Upper lobe of left lung (tissue), 4 donors: Measurements from ENCODE around the gene MAP2K7.
A peak's percentile ranks its signal among the peaks of the same experiment; 100 is the strongest.

Experiments used
- POLR2A ChIP-seq, 4 donors: fragments of 450-650 bp; IDR thresholded peaks; one replicate each; pipeline ENCODE4 v1.5.1; 2016 to 2017; ENCODE audit warnings: antibody characterized with exemption in 4 of 4, mild to moderate bottlenecking in 2 of 4
- TF ChIP-seq, protein P1 (sequence below), 6 experiments: fragments of 450-650 bp in 4 of 6; fragments of 200-600 bp in 2 of 6; sonication (generic) in 2 of 6; IDR thresholded peaks; one replicate each; pipeline ENCODE4 v1.5.1; 2016 to 2019; ENCODE audit warnings: antibody characterized with exemption in 6 of 6

GRCh38 chr19:7944177-7944761 lies 40.6 kb downstream of the MAP2K7 start:
- no peak for TF ChIP-seq POLR2A (IDR thresholded peaks at IDR 0.05)
- TF ChIP-seq, protein P1, sequence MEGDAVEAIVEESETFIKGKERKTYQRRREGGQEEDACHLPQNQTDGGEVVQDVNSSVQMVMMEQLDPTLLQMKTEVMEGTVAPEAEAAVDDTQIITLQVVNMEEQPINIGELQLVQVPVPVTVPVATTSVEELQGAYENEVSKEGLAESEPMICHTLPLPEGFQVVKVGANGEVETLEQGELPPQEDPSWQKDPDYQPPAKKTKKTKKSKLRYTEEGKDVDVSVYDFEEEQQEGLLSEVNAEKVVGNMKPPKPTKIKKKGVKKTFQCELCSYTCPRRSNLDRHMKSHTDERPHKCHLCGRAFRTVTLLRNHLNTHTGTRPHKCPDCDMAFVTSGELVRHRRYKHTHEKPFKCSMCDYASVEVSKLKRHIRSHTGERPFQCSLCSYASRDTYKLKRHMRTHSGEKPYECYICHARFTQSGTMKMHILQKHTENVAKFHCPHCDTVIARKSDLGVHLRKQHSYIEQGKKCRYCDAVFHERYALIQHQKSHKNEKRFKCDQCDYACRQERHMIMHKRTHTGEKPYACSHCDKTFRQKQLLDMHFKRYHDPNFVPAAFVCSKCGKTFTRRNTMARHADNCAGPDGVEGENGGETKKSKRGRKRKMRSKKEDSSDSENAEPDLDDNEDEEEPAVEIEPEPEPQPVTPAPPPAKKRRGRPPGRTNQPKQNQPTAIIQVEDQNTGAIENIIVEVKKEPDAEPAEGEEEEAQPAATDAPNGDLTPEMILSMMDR (IDR thresholded peaks at IDR 0.05), result peak; percentile 71 to 85 (median 80)
